Measurements from ENCODE around the gene RPTOR. TPM values are rescaled to one million over a fixed set of nuclear protein-coding genes. Genes with fewer than 3 reads are reported as not detected.

Gene RPTOR
- total and polyA plus RNA-seq, 10 of the 15 experiments (the other 5 are each of a cell fraction or from before 2014, with no cell fraction given), result 0.18 to 32.1 (median 7.8) TPM

DNA sequence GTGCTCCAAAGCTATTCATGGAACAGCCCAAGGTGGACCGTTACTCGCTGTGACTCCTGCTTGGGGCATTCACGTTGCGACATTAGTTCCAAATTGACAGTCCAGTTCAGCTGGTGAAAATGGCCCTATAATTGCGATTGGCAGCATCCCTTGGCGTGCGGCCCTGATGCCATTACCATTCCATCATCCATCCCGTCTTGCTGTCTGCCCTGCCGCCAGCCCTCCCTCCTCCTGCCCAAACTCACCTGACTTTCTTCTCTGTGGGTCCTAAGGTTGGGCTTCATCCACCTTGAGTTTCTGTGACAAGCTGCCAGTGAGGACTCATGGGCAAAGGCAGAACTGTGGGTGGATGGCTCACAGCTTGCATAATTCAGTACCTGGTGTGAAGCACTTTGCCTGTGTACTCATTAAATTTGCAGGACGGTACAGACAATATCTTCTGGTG is 104.6 kb downstream of the RPTOR start:
- ChIA-PET POLR2A (no interaction called here), SMC1A (ENCODE audit: uncharacterized antibody, unreplicated experiment) (no interaction called here), RAD21 (ENCODE audit: unreplicated experiment) (no interaction called here), CTCF (interaction anchor here (0.9 to 1.5 kb wide), 5 partner anchors 10 to 222 kb away, joined by 3 to 5 read pairs (median 3); no protein-coding TSS in a partner anchor)
- ATAC-seq (no peak), FAIRE-seq (no peak), DNase-seq (ENCODE audit: low read depth, low spot score) (no peak)
- intact Hi-C loops (cut with micrococcal nuclease; ENCODE audit: unreplicated experiment) (no loop called here), in situ Hi-C loops (cut with MboI) (no loop called here)
- peaks cover 4% of the 10 kb centered on the region for H3K4me1 ChIP-seq (ENCODE audit: control insufficient read depth, insufficient read depth, low read length)
- H3K36me3 ChIP-seq (ENCODE audit: control insufficient read depth in 2 of 2, insufficient read depth in 2 of 2, low read length in 1 of 2), result no peaks in the 10 kb centered on the region
- 0 out of 2 replicates have a peak overlapping the region, but pooled peaks have one; percentile 2 for H3K4me2 ChIP-seq (ENCODE audit: control insufficient read depth, insufficient read depth)
- H3K4me3 ChIP-seq, result no peak overlapping the region
- H4K20me1 ChIP-seq (ENCODE audit: control insufficient read depth, insufficient read depth), result no peaks in the 10 kb centered on the region
- 97% methylated on average over 10 of the region's 10 CpGs for WGBS (ENCODE audit: insufficient coverage, insufficient replicate concordance, low lambda C conversion rate, missing lambda C conversion rate)
- no TSS peak for BruUV-seq (replicated peaks)
- H3K9me3 ChIP-seq (replicated peaks; ENCODE audit: control insufficient read depth, insufficient read depth, low read length), result no peaks in the 10 kb centered on the region; the same call in 2 of the 3 replicates
- peaks cover 6% of the 10 kb centered on the region for H3K79me2 ChIP-seq (ENCODE audit: control insufficient read depth, insufficient read depth, low read length)
- no peak overlapping the region for H3K9ac ChIP-seq (ENCODE audit: control insufficient read depth, insufficient read depth, low read length)
- no peak overlapping the region for H3K27ac ChIP-seq (ENCODE audit: control insufficient read depth, insufficient read depth)
- no peak overlapping the region for H2AFZ ChIP-seq (ENCODE audit: control insufficient read depth, low read depth, low read length)
- H3K27me3 ChIP-seq (replicated peaks in 1 of 2; ENCODE audit: control insufficient read depth in 2 of 2, insufficient read depth in 2 of 2, low read length in 1 of 2), result no peaks in the 10 kb centered on the region
- TF ChIP-seq, protein P1, sequence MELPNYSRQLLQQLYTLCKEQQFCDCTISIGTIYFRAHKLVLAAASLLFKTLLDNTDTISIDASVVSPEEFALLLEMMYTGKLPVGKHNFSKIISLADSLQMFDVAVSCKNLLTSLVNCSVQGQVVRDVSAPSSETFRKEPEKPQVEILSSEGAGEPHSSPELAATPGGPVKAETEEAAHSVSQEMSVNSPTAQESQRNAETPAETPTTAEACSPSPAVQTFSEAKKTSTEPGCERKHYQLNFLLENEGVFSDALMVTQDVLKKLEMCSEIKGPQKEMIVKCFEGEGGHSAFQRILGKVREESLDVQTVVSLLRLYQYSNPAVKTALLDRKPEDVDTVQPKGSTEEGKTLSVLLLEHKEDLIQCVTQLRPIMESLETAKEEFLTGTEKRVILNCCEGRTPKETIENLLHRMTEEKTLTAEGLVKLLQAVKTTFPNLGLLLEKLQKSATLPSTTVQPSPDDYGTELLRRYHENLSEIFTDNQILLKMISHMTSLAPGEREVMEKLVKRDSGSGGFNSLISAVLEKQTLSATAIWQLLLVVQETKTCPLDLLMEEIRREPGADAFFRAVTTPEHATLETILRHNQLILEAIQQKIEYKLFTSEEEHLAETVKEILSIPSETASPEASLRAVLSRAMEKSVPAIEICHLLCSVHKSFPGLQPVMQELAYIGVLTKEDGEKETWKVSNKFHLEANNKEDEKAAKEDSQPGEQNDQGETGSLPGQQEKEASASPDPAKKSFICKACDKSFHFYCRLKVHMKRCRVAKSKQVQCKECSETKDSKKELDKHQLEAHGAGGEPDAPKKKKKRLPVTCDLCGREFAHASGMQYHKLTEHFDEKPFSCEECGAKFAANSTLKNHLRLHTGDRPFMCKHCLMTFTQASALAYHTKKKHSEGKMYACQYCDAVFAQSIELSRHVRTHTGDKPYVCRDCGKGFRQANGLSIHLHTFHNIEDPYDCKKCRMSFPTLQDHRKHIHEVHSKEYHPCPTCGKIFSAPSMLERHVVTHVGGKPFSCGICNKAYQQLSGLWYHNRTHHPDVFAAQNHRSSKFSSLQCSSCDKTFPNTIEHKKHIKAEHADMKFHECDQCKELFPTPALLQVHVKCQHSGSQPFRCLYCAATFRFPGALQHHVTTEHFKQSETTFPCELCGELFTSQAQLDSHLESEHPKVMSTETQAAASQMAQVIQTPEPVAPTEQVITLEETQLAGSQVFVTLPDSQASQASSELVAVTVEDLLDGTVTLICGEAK (IDR thresholded peaks at IDR 0.05; ENCODE audit: borderline replicate concordance), result no peak
- no peak for TF ChIP-seq ZSCAN29 (IDR thresholded peaks at IDR 0.05)
- TF ChIP-seq BCL11A (IDR thresholded peaks at IDR 0.05; ENCODE audit: low read depth, low read length), result no peak
- TF ChIP-seq, protein P2, sequence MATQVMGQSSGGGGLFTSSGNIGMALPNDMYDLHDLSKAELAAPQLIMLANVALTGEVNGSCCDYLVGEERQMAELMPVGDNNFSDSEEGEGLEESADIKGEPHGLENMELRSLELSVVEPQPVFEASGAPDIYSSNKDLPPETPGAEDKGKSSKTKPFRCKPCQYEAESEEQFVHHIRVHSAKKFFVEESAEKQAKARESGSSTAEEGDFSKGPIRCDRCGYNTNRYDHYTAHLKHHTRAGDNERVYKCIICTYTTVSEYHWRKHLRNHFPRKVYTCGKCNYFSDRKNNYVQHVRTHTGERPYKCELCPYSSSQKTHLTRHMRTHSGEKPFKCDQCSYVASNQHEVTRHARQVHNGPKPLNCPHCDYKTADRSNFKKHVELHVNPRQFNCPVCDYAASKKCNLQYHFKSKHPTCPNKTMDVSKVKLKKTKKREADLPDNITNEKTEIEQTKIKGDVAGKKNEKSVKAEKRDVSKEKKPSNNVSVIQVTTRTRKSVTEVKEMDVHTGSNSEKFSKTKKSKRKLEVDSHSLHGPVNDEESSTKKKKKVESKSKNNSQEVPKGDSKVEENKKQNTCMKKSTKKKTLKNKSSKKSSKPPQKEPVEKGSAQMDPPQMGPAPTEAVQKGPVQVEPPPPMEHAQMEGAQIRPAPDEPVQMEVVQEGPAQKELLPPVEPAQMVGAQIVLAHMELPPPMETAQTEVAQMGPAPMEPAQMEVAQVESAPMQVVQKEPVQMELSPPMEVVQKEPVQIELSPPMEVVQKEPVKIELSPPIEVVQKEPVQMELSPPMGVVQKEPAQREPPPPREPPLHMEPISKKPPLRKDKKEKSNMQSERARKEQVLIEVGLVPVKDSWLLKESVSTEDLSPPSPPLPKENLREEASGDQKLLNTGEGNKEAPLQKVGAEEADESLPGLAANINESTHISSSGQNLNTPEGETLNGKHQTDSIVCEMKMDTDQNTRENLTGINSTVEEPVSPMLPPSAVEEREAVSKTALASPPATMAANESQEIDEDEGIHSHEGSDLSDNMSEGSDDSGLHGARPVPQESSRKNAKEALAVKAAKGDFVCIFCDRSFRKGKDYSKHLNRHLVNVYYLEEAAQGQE (IDR thresholded peaks at IDR 0.05; ENCODE audit: low read depth, low read length), result no peak
- TF ChIP-seq, protein P3, sequence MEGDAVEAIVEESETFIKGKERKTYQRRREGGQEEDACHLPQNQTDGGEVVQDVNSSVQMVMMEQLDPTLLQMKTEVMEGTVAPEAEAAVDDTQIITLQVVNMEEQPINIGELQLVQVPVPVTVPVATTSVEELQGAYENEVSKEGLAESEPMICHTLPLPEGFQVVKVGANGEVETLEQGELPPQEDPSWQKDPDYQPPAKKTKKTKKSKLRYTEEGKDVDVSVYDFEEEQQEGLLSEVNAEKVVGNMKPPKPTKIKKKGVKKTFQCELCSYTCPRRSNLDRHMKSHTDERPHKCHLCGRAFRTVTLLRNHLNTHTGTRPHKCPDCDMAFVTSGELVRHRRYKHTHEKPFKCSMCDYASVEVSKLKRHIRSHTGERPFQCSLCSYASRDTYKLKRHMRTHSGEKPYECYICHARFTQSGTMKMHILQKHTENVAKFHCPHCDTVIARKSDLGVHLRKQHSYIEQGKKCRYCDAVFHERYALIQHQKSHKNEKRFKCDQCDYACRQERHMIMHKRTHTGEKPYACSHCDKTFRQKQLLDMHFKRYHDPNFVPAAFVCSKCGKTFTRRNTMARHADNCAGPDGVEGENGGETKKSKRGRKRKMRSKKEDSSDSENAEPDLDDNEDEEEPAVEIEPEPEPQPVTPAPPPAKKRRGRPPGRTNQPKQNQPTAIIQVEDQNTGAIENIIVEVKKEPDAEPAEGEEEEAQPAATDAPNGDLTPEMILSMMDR (IDR thresholded peaks at IDR 0.05 in 2 of 3, conservative IDR thresholded peaks at IDR 0.05 in 1 of 3; ENCODE audit: control insufficient read depth in 2 of 3, extremely low read depth in 1 of 3, insufficient read depth in 1 of 3, low read depth in 3 of 3, low read length in 3 of 3), result no peak
- TF ChIP-seq ZNF274 (IDR thresholded peaks at IDR 0.05; ENCODE audit: insufficient read depth, insufficient read length), result no peak
- TF ChIP-seq EP300 (IDR thresholded peaks at IDR 0.05; ENCODE audit: borderline replicate concordance in 1 of 2, control insufficient read depth in 1 of 2, low read depth in 2 of 2, low read length in 2 of 2), result no peak
- TF ChIP-seq SREBF2 (IDR thresholded peaks at IDR 0.05; ENCODE audit: low read length), result no peak
- TF ChIP-seq NFYB (IDR thresholded peaks at IDR 0.05; ENCODE audit: insufficient read depth, low read depth, low read length), result no peak
- TF ChIP-seq NR2C2 (IDR thresholded peaks at IDR 0.05; ENCODE audit: borderline replicate concordance, control insufficient read depth, insufficient read length, low read depth), result no peak
- TF ChIP-seq SPI1 (IDR thresholded peaks at IDR 0.05; ENCODE audit: borderline replicate concordance, insufficient read depth, low read depth, low read length), result no peak
- TF ChIP-seq, protein P4, sequence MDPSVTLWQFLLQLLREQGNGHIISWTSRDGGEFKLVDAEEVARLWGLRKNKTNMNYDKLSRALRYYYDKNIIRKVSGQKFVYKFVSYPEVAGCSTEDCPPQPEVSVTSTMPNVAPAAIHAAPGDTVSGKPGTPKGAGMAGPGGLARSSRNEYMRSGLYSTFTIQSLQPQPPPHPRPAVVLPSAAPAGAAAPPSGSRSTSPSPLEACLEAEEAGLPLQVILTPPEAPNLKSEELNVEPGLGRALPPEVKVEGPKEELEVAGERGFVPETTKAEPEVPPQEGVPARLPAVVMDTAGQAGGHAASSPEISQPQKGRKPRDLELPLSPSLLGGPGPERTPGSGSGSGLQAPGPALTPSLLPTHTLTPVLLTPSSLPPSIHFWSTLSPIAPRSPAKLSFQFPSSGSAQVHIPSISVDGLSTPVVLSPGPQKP (IDR thresholded peaks at IDR 0.05; ENCODE audit: low read depth, low read length), result no peak
- no peak for TF ChIP-seq CHD2 (IDR thresholded peaks at IDR 0.05; ENCODE audit: borderline replicate concordance, low read depth, low read length)
